HPDE6-E6E7 (cell line): ENCODE data around the gene UQCC5.

Experiments used
- DNase-seq: peaks from one replicate; pipeline ENCODE4 v3.0.0; 2011; ENCODE audit warnings: missing footprints; ENCODE audit errors: extremely low spot score

Gene UQCC5

DNA sequence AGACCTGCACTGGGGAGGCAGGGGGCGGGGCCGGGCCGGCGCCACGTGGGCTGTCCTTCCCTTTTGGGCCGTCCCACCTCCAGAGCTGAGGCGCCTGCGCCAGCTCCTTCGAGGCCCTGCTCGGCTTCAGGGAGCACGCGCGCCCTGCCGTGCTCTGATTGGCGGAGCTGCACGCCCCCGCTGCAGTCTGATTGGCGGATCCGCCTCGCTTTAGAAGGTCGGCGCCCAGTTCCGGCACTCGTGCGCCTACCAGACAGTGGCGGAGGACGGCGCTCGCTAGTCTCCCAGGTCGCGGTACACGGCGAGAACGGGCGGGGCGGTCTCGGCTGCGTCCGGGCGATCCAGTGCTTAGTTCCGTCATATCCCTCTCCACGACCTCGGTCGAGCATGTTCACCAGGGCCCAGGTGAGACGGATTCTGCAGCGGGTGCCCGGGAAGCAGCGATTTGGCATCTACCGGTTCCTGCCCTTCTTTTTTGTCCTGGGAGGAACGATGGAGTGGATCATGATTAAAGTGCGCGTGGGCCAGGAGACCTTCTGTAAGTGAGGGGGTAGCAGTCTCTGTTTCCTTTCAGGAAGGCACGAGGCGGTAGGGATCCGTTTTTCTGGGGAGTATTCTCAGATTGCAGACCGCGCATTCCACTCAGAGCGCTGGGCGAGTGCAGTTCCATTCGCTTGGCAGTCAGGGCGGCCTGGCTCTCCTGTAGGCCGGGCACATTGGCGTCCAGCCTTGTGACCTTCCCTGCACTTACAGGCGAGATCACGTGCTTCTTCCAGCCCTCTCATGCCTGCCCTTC, at the start of gene UQCC5:
TSS of gene UQCC5 (plus strand) at position 237 of the 796 bp plus-strand sequence. CDS start at position 388, 151 bp downstream.
- DNase-seq = peak; percentile 69

GRCh38 chr3:52487050-52487787, 49.2 kb upstream of the UQCC5 start:
- no peak for DNase-seq

DNA sequence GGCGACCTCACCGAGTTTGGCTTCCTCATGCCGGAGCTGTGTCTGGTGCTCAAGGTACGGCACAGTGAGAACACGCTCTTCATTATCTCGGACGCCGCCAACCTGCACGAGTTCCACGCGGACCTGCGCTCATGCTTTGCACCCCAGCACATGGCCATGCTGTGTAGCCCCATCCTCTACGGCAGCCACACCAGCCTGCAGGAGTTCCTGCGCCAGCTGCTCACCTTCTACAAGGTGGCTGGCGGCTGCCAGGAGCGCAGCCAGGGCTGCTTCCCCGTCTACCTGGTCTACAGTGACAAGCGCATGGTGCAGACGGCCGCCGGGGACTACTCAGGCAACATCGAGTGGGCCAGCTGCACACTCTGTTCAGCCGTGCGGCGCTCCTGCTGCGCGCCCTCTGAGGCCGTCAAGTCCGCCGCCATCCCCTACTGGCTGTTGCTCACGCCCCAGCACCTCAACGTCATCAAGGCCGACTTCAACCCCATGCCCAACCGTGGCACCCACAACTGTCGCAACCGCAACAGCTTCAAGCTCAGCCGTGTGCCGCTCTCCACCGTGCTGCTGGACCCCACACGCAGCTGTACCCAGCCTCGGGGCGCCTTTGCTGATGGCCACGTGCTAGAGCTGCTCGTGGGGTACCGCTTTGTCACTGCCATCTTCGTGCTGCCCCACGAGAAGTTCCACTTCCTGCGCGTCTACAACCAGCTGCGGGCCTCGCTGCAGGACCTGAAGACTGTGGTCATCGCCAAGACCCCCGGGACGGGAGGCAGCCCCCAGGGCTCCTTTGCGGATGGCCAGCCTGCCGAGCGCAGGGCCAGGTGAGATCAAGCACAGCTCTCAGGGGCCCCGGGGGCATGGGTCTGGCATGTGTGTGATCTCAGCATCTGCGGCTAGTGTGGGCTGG, 48.4 kb upstream of the UQCC5 start:
- no peak for DNase-seq

DNA sequence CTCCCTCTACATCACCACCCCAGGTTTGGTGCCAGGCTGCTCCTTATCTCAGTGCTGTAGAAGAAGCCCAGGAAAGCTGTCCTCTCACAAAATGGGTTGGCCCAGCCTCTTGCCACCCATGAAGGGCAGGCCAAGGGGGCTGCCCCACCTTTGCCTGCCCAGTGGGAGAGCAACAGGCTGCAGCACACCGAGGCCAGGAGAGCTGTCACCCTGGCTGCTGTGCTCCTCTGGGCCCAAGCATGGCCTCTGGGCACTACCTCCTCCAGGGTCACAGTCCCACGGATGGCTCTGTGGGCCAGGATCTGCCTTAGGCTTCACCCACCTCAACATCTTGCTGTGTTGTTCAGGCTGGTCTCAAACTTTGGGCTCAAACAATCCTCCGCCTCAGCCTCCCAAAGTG, 47.7 kb upstream of the UQCC5 start:
- no peak for DNase-seq

GRCh38 chr3:52489453-52489852, 47.0 kb upstream of the UQCC5 start:
- no peak for DNase-seq

DNA sequence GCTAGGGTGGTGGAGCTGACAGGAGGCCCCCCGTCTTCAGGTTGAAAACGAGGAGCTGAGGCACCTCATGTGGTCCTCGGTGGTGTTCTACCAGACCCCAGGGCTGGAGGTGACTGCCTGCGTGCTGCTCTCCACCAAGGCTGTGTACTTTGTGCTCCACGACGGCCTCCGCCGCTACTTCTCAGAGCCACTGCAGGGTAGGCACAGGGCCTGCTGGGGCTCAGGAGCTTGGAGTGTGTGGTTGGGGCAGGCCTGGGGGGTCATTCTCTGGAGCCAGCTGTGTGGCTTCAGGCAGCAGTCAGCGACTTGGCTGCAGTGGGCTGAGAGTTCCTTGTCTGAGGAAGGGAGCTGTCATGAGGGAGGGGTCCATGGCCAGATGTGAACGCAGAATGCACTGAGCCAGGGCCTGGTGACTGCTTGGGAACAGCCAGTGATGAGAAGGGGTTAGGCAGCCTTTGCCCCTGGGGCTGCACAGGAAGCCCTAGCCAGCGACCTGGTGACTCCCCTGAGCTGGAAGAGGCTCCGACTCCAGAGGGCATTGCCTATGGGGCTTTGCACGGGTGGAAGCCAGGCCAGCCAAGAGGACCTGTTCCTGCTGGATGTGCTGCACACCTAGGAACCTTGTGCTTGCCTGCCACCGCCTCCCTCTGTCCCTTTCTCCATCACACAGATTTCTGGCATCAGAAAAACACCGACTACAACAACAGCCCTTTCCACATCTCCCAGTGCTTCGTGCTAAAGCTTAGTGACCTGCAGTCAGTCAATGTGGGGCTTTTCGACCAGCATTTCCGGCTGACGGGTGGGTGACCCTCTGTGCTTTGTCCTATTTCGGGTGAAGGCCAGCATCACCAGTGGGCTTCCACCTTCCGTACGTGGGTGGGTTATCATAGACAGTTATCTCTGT, 46.1 kb upstream of the UQCC5 start:
- no peak for DNase-seq

GRCh38 chr3:52490939-52491526, 45.4 kb upstream of the UQCC5 start:
- no peak for DNase-seq

DNA sequence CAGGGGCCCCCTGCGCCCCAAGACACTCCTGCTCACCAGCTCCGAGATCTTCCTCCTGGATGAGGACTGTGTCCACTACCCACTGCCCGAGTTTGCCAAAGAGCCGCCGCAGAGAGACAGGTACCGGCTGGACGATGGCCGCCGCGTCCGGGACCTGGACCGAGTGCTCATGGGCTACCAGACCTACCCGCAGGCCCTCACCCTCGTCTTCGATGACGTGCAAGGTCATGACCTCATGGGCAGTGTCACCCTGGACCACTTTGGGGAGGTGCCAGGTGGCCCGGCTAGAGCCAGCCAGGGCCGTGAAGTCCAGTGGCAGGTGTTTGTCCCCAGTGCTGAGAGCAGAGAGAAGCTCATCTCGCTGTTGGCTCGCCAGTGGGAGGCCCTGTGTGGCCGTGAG, 44.3 kb upstream of the UQCC5 start:
- no peak for DNase-seq

DNA sequence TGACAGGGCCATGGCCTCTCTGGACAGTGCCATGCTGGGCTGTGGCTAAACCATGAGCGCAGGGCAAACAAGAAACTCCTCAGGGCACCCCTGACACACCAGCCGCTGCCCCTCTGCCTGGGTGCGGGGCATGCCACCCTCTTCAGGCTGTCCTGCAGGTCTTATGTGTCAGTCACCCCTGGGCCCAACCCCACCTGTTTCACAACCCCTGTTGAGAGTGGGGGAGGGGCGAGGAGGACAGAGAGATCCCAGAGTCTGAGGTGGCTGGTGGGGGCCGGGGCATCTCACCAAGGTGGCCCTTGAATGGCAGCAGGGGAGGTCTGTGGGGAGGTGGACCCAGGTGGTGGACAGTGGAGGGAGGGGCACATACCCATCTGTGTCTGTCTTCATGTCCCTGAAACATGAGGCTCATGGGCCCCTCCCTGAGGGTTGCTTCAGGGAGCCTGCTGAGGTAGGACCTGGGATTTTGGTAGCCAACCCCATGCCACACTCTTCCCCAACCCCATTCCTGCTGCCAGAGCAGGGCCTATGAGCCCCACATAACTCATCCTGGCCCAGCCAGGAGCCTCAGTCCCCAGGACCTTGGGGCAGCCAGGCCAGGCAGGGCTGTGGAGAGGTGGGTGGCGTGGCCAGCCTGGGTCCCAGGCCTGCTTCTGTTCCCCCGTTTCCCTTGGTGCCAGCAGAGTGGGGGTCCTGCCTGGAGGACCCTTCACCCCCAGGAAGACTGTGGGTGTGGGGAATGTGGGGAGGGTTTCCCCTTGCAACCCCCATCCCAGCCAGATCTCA, 43.0 kb upstream of the UQCC5 start:
- no peak for DNase-seq

GRCh38 chr3:52494445-52494844, 42.0 kb upstream of the UQCC5 start:
- DNase-seq = no peak

- no peak for DNase-seq
Observed at GRCh38 chr3:52494886-52495495, 41.4 kb upstream of the UQCC5 start, which contains the start of gene STAB1. TSS of gene STAB1 (plus strand) at chr3:52495338. CDS start at chr3:52495414, 76 bp downstream.

DNA sequence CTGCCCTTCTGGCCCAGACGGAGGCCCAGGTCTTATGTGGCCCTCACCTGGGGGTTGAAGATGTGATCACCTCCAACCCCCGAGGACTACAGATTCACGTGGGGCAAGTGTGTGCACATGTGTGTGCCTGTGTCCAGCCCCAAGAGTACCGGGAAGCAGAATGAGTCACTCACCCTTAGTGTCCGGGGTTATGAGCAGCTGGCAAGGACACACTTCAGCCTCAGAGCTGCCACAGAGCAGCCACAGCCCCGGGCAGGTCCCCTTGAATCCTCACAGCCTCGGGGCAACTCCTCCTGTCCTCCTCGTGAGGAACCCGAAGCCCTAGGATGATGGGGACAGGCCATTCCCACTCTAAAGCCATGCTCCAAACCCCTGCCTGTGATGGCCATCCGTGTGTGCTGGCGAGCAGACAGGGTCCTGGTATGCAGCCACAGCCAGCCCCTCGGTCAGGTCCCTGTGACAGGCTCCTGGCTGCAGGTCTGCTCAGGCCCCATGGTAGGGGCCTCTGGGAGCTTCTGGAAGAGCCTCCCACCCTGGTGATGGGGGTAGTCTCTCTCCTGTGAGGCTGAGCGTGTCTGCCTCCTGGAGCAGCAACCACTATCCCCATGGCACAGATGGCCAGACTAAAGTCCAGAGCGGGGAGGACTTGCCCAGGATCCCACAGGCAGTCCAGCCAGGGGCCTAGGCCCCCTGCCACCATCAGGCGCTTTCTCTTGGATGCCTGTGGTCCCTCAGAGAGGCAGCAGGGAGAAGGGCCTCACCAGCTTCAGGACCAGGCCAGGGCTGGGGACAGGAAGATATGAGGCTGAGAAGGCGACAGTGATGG, 40.4 kb upstream of the UQCC5 start:
- DNase-seq = no peak

- no peak for DNase-seq
Observed at GRCh38 chr3:52498137-52499054, 38.0 kb upstream of the UQCC5 start.

GRCh38 chr3:52501046-52501445, 35.4 kb upstream of the UQCC5 start:
- no peak for DNase-seq

- DNase-seq = no peak
Observed at GRCh38 chr3:52502001-52502400, 34.4 kb upstream of the UQCC5 start.

GRCh38 chr3:52502808-52503350, 33.5 kb upstream of the UQCC5 start:
- no peak for DNase-seq
